Cerebellar cortex (tissue), 1 donor: ENCODE results near the gene CYSTM1.

Source experiments
- DNase-seq: peaks from one replicate; pipeline ENCODE4 v3.0.0-alpha.2; 2015; ENCODE audit warnings: low spot score

Gene CYSTM1

DNA sequence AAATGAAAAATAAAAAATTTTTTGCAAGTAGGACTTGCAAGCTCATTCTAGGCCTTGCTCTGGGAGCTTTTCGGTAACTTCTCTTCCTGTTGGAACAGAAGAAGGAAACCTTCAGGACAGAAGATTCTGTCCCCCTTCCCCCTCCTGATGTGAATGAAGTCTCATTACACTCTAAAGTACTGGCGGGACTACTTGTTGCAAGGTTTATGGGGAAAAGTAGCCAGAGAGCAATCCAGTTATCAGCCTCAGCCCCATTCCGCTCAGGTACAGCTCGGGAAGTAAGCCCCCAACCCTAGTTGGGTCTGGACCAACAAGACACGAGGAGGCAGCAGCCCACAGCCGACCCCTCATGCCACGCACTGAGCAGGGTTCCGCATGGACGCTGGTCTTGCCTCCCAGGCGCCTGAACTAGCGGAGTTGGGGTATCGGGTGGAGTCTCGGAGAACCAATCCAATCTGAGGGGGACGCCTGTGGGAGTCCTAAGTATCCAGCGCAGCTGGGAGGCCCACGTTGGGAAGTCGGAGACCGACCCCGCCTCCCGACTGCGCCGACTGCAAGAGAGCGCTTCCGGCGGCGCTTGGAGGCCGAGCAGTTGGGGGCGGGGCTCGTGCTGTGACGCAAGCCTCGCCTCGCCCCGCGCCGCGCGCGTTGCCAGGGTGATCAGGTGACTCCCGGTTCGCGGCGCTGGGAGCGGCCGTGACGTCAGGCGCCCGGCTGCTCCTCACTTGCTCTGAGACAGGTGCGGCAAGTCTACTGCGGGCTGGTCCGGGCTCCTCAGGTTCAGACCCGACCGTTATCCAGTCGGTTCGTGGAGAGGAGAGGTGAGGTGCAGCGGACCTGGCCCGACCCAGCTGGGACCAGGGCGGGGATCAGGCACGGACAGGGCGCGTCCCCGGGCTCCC is at the start of gene CYSTM1:
CYSTM1 (plus strand) TSS at position 724 of the 902 bp plus-strand sequence. CDS start 19,278 bp downstream, outside the sequence.
- peak; percentile 94 for DNase-seq

GRCh38 chr5:140125637-140126036 is 49.4 kb upstream of the CYSTM1 start, which contains the start of gene IGIP:
IGIP (plus strand) TSS chr5:140125937; CDS start chr5:140128477, 2,540 bp downstream.
- no peak for DNase-seq

DNA sequence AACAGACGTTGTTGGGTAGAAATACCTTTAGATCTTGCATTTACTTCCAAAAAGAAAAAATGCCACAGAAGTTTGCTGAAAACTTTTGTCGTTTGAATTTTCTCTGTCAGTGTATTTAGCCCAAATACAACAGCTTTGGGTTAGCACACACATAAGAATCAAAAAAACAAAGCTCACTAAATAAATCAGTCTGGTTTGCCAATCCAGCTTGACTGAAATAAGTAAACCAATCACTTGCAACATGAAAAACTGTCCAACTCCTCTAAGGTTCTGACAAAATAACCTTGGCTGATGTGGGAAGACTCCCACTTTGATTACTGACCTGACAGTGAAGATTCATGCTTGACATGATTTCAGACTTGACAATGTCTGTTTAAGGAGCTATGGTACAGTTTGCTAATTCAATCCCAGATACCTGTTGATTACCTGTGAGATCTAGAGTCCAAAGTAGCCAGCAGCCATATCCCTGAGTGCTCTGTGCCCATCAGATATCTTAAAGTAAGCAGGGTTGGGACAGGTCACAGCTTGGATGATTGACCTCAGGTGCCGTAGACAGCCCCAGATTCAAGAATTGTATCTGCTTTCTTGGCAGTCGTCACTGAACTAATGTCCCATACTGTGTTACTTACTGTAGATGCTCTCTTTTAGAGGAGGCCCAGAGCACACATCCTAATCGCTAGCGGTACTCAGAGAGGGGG is 48.5 kb upstream of the CYSTM1 start:
- no peak for DNase-seq

DNA sequence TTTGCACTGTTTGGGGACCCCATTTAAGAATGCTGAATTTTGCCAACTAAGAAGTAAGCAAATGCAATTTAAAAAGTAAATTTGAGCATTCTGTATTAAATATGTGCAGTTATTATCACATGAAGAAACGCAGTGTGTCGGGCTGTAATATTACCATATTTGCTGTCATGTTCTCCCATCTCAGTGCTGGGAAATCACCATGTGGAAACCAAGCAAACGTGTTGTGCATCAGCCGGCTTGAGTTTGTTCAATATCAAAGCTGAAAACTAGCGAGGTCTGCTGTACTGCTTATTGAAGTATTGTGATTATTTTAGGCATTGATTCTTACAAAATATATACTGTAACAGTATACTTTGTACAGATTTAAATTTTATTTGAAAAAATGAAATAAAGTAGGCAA is 46.6 kb upstream of the CYSTM1 start:
- DNase-seq = no peak

DNA sequence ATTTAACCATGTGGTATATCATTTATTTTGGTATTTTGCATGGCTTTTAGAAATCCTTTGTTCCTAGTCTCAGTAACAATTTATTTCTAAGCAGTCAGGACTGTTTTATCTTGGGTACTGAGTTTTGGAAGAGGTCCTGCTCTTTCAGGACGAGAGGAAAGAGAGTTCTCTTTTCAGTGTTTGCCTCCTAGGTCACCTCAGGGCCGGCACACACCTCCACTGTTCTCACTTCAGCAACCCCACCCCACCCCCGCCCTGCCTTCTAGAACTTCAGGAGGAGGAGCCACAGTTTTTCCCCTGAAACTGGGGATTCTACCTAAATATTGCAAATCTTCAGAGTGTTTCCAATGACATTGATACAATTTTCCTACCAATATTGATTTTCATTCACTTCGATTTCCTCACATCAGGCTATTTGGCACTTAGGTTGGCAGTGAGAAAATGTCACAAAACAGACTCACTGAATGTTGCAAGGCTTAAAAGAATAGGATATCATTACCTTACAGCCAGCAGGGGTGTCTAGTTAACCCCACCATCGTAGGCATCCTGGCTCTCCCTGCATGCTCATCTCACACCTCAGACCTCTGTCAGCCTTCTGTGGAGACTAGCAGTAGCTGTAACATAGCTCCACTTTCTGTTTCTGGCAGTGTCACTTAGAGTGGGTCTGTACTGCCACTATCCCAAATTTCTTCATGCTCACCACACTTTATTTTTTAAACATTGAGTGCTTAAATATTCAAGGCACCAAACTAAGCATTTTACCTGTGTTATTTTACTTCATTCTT is 43.8 kb upstream of the CYSTM1 start:
- DNase-seq = no peak

DNA sequence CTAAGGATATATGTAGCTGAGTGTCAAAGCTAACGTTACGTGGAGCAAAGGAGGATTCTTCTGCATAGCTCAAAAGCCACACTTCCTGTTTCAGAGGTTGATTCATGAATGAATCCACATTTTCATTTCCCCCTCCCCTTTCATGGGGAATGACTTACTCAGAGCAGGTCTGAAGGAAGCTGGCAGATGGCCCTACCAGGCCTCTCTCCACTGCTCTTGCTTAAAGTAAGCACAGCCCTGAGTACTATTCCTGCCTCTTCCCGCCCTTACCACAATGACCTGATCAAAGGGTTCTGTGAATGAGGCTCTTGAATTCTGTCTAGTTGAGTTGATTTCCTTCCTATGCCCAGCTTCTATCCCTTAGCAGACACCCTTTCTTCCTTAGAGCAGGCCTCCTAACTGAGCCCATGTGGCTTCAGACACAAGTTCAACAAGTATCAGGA is 43.0 kb upstream of the CYSTM1 start:
- no peak for DNase-seq

GRCh38 chr5:140133514-140134167 is 41.3 kb upstream of the CYSTM1 start:
- no peak for DNase-seq

- no peak for DNase-seq
Observed at GRCh38 chr5:140134277-140134935, 40.6 kb upstream of the CYSTM1 start.

DNA sequence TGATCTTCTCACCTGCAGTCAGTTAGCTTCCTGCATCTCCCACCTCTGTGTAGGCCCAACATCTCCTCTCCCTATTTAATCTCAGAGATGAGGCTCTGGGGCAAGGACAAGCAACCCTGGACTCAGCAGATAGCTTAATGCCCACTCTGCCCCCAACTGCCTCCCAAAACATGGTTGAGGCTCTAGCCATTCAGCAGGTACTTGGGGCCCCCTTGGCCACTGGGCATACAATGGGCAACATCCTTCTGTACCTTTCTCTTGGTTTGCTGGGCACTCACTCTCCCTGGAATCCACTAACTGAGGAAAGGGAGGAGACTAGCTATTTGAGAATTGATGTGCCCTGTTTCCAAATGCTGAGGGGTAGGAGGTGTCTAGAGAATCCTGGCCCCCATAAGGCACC is 39.9 kb upstream of the CYSTM1 start:
- DNase-seq = no peak

DNA sequence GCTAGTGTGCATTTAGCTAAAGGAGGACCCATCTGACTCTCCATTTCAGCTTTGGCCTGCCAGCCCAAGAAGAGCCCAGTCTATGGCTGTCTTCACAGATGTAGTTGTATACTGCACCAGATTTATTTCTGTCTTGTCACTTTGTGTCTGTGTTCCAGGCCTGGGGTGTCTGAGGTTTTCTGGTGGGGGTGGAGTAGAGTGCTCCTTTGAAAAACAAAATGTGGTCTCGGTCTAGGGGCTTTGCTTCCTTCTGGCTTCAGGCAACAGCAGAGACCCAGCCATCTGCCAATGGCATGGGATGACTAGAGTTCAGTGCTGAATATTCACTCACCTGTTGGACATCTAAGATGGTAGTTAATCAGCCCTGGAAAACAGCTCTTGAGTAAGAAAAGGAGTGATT is 38.4 kb upstream of the CYSTM1 start:
- no peak for DNase-seq

GRCh38 chr5:140140435-140140834 is 34.6 kb upstream of the CYSTM1 start:
- no peak for DNase-seq

DNA sequence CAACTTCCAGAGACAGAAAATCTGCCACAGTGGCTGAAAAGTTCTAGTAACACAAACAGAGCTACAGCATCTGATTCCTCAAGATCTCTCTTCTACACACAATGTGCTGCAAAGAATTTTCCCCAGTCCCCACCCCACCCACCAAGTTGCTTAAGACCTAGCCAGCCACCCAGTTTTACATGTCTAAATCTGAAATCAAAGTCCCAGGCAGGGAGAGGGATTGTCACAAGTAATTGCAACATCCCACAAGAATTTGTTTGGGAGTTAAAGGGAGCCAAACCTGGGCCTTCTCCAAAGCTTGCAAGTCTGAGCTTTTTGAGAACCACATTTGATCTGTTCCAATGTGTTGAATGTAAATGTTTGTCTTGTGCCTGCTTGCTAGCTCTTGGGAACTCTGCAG is 33.7 kb upstream of the CYSTM1 start:
- DNase-seq = no peak

- no peak for DNase-seq
Observed at GRCh38 chr5:140142246-140142645, 32.7 kb upstream of the CYSTM1 start.

- DNase-seq = no peak
Observed at GRCh38 chr5:140142856-140143255, 32.1 kb upstream of the CYSTM1 start.

- no peak for DNase-seq
Observed at GRCh38 chr5:140143521-140144258, 31.3 kb upstream of the CYSTM1 start.

DNA sequence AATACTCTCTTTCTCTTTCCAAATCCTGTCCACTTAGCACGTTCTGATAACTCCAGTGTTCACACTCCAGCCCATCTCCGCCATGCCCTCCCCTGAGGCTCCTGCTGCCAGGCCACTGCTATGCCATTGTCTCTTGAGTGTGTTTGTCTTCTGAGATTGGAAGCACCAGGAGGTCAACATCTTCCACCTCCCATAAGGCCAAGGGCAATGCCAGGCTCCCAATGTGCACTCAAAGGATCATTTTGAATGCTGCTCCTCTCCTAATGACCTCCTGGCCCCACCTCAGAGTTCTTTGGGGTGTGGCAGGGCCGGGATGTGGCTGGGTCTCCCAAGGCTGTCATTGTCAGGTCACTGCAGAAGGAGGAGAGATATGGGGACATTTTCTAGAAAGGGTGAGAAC is 29.7 kb upstream of the CYSTM1 start:
- no peak for DNase-seq

DNA sequence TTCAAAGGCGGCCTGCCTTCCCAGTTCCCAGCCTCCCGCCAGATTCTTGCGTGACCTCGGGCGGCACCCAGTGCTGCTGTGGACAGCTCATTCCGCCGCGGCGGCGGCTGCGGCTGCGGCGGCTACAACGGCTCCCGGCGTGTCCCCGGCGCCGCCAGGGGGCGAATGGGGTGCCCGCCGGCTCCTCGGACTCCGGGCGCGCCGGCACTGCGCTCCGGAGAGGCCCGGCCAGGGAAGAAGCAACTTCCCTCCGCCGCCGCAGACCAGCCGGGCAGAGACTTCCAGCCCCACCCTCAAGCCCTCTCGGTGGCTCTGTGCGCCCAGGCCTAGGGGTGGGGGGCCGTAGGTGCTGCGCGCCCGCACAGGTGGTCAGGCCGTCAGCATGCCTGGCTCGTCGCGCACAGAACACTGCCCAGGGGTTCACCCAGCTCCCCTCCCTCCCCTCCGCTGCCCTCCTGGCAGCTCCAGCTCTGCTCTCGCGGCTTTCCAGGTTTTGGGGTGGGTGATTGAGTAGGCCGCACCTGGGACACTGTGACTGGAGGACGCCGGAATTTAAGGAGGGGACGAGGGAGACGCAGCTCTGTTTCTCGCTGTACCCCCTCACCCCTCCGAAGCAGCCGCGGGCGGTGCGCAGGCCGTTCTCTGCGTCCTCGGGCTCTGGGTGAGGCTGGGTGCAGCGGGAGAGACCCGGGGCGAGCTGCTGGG is 29.0 kb upstream of the CYSTM1 start:
- peak; percentile 31 for DNase-seq

DNA sequence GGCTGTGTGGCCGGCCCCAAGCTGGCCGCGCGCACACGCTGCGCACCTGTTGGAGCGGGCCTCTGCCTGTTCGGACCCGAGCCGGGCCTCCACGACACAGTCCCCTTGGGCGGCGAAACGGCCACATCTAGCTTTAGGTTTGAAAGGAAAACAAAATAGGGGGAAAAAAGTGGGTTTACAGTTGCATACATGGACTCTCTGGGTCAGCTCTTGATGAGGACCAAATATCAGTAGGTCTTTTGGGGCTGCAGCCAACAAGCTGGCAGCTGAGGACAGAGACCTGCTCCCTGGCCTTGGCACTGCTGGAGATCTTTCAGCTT is 28.5 kb upstream of the CYSTM1 start:
- no peak for DNase-seq

DNA sequence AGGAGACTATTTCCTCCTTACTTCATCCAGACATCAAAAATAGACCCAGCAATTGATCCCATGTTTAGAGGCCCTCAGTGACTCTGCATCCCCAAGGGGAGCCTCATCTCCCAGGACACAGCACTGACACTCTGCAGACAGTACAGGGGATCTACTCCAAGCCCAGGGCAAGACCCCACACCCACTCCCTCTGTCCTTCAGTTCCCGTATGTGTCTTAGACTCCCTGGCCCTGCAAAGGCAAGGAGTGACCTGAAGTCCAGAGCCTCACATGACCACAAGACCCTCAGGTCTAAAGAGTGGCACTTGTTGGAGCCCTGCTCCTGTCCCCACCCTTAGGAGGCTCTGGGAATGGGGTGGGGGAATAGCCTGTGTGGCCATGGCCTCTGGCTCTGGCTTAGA is 27.5 kb upstream of the CYSTM1 start:
- no peak for DNase-seq

DNA sequence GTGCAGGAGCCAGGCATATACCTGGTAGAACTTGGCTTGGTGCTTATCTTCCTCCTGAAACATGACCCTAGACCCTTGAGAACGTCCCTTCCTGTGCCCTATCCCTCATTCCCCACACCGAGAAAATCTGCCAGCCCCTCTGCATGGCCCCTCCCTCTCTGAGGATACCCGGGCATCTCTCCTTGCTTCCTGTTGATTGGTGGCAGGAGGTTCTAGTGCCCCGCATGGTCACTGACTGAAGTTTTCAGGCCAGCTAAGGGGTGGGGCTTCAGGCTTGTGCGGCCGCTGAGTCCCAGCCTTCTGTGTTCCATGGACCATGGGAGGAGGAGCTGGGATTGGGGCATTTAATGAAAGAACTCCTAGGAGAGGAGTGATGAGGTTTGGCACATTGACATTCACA is 26.5 kb upstream of the CYSTM1 start:
- DNase-seq = peak; percentile 46
